ENCODE measurements around the gene IDS.

Gene IDS

GRCh38 chrX:149453906-149454822, 50.9 kb downstream of the IDS start:
- DNase-seq, result no peak

GRCh38 chrX:149453030-149453429, 52.1 kb downstream of the IDS start:
- DNase-seq, result no peak

DNA sequence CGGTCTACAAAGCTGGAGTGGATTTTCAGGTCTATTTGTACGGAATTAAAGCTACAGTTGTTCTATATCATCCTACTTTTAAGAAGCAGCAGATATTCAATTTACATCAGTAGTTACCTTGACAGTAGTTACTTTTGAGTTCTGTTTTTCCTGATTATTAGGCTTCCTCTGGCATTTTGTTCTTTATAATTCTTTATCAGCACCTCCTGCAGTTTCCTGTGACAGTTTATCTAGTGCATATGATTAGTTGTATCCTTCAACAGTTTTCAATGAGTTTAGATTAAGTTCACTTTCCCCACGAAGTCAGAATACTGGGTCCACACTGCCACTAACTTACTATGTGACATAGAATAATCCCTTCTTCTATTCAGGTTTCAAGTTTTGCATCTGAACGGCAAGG, 71.7 kb downstream of the IDS start:
- DNase-seq, result no peak

DNA sequence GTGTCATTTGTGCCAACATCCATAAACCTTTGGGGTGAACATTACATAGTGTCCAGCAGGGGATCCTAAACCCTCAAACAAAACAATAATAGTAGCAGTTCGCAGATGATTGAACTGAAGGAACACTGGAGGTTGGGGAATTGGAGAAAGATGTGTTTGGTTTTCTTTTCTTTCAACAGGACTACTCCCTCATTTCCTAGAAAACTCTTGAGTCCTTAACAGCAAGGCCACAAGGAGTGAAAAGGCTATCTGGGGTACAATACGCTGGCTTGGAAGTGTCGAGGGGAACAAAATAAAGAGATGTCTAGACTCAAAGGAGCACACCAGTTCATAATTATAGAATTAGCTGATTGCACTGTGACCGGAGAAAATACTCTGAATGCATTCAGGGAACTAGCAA, 72.1 kb downstream of the IDS start:
- no peak for DNase-seq

All from NCI-H1930 (cell line).